Neural progenitor cell (in vitro differentiated cells): ENCODE results near the gene KRI1.

Experiments
- CTCF ChIP-seq: fragments of 200-600 bp; sonication (generic); IDR thresholded peaks from 2 replicates; pipeline ENCODE4 v1.5.1; 2017; ENCODE audit warnings: antibody characterized with exemption, mild to moderate bottlenecking
- EZH2 ChIP-seq: fragments of 200-600 bp; sonication (generic); IDR thresholded peaks from 2 replicates; pipeline ENCODE4 v1.6.1; 2017; ENCODE audit warnings: antibody characterized with exemption, mild to moderate bottlenecking, moderate library complexity

- TF ChIP-seq CTCF = no peak
- TF ChIP-seq EZH2 = no peak
Measured at GRCh38 chr19:10593820-10594637, 28.2 kb upstream of the KRI1 start.
